Suprapubic skin (tissue), 3 donors: Measurements from ENCODE around the gene KAT5.

ENCODE experiments used
- CTCF ChIP-seq, 2 donors: fragments of 200-600 bp in 1 of 2; fragments of 450-650 bp in 1 of 2; sonication (generic) in 1 of 2; IDR thresholded peaks; one replicate each; pipeline ENCODE4 v1.5.1; 2016 to 2019; ENCODE audit warnings: antibody characterized with exemption in 2 of 2, mild to moderate bottlenecking in 1 of 2, moderate library complexity in 1 of 2
- EP300 ChIP-seq: sonication (generic); formaldehyde crosslinking; IDR thresholded peaks from one replicate; pipeline ENCODE4 v1.6.1; 2017; ENCODE audit warnings: antibody characterized with exemption
- POLR2A ChIP-seq, 2 donors: fragments of 450-650 bp; IDR thresholded peaks; one replicate each; pipeline ENCODE4 v1.6.1; 2017; ENCODE audit warnings: antibody characterized with exemption in 2 of 2, mild to moderate bottlenecking in 2 of 2, moderate library complexity in 2 of 2

DNA sequence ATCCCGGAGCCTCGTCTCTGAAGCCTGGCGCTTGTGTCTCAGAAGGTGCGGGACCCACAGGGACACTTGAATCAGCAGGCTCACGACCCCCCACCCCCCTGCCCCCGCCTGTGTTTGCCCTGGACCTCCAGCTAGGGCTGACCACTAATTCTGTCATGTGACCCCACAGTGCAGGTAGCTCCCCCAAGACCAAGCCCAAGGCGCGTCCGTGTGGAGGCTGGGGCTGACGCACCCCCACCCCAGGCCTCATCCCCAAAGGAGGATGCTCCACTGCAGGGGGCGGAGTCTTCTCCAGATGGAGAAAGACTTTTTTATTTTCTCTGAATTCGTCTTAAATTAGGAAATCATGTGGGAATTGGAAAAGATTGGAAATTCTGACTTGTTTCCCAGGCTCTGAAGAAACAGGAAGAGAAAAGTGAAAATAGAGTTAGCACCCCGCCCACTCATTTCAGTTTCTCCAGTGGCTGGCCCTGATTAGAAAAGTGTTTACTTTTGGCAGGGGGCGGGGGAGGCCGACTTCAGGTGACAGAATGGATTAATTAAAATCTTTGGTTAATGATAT lies 48.3 kb upstream of the KAT5 start:
- TF ChIP-seq CTCF (IDR thresholded peaks at IDR 0.05) (no peak), POLR2A (IDR thresholded peaks at IDR 0.05) (no peak), EP300 (no peak)
